HG03354 (cell line): ENCODE measurements around the gene UCKL1.
"Not testable (repeated sequence)": the region's sequence is repeated elsewhere in the genome, so short reads cannot be mapped to it uniquely, and the experiment has no call there.

ENCODE experiments used
- ATAC-seq: cut with Tn5 transposase; IDR thresholded peaks from one replicate; pipeline ENCODE4 v1.9.1; 2021; ENCODE audit warnings: mild to moderate bottlenecking; ENCODE audit not compliant: unreplicated experiment, poor library complexity, severe bottlenecking

Gene UCKL1

DNA sequence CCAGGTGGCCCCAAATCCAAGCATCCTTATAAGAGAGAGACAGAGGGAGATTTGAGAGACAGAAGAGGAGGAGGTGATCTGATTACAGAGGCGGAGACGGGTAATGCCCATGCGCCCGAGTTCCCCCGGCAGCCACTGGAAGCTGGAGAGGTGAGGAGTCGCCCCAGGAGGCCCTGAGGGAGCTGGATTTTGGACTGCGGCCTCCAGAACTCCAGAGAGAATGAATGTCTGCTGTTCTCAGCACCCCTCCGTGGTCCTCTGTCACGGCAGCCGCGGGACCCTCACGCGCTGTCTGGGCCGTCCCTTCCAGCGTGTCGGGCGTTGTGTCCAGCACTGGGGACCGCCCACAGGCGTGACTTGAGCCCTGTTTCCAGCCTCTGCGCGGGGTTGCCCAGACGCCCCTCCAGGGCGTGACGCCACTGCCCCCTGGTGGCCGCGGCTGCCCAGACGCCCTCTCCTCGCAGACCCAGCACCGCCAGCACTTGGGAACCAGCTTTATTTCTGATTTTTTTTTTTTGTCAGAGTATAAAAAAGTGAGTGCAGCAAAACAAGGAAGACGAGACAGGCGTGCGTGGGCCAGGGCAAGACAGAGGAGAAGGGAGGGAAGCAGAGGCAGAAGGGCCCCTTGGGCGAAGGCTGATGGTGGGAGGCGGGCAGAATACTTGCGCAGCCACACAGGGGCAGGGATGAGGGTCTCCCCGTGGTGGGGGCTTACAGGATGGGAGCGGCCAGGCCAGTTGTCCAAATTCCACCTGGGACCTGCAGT is 17.6 kb upstream of the UCKL1 start:
- no peak for ATAC-seq

DNA sequence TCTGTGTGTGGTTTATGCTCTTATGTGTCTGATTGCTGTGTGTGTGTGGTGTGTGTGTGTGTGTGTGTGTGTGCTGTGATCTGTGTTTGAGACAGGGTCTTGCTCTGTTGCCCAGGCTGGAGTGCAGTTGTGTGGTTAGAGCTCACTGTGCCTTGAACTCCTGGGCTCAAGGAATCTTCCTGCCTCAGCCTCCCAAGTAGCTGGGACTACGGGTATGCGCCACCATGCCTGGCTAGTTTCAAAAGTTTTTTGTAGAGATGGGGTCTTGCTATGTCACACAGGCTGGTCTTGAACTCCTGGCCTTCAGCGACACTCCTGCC is 16.9 kb upstream of the UCKL1 start:
- ATAC-seq, result no peak

DNA sequence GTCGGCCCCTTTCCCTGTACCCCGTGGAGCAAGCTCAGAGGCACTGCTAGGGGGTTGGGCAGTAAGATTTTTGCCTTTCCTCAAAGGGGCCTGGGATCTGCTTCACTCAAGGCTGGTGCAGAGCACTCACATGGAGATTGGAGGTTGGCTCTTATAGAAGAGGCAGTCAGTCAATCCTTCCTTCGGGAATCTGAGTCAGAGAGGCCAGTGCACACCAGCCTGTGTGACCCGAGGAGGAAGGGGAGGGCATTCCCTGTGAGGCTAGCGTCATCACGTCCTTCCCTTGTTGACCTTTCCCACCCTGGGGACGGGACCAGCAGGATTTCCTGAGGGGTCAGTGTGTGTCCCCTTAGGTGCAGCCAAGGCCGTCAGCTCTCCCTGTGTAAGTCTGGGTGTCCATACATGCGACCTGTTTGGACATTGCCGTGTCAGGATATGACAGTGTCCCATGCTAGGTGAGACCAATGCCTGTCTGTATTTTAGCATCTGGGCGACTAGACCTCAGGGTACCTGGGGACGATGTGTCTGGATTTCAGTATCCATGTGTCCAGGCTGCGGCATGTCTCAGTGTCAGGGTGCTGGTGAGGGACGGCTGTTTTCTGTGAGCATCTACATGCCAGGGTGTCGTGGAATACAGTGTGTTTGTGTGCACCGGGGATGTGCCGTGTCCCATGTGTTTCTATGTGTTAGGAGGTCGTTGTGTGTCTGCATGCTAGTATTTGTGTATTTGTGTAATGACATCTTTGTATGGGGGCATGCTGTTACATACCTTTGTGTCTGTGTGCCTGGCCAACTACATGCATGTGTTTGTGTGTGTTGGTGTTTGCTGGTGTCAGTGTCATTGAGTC is 16.3 kb upstream of the UCKL1 start:
- ATAC-seq, result no peak

DNA sequence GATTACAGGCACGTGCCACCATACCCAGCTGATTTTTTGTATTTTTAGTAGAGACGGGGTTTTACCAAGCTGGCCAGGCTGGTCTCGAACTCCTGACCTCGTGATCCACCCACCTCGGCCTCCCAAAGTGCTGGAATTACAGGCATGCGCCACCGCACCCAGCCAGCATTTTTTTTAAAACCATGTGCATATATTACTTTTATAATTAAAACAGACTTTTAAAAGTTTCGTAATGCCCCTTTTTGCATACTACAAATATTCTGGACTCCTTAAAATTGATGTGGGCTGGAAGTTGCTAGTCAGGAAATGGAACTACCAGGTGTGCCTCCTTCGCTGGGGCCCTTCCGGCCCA is 15.7 kb upstream of the UCKL1 start:
- not testable (repeated sequence) for ATAC-seq

DNA sequence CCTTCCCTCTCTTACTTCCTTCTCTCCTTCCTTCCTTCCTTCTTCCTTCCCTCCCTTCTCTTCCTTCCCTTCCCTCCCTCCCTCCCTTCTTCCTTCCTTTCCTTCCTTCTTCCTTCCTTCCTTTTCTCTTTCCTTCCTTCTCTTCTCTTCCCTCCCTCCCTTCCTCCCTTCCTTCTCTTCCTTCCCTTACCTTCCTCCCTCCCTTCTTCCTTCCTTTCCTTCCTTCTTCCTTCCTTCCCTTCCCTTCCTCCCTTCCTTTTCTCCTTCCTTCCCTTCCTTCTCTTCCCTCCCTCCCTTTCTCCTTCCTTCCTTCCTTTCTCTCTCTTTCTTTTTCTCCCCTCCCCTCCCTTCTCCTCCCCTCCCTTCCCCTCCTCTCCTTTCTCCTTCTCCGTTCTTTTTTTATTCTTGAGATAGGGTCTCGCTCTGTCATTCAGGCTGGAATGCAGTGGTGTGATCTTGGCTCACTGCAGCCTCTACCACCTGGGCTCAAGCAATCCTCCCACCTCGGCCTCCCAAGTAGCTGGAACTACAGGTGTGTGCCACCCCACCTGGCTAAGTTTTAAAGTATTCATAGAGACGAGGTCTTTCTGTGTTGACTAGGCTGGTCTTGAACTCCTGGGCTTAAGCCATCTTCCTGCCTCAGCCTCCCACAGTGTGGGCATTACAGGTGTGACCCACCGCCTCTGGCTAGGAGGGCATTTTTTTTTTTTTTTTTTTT is 14.7 kb upstream of the UCKL1 start:
- ATAC-seq, result no peak

DNA sequence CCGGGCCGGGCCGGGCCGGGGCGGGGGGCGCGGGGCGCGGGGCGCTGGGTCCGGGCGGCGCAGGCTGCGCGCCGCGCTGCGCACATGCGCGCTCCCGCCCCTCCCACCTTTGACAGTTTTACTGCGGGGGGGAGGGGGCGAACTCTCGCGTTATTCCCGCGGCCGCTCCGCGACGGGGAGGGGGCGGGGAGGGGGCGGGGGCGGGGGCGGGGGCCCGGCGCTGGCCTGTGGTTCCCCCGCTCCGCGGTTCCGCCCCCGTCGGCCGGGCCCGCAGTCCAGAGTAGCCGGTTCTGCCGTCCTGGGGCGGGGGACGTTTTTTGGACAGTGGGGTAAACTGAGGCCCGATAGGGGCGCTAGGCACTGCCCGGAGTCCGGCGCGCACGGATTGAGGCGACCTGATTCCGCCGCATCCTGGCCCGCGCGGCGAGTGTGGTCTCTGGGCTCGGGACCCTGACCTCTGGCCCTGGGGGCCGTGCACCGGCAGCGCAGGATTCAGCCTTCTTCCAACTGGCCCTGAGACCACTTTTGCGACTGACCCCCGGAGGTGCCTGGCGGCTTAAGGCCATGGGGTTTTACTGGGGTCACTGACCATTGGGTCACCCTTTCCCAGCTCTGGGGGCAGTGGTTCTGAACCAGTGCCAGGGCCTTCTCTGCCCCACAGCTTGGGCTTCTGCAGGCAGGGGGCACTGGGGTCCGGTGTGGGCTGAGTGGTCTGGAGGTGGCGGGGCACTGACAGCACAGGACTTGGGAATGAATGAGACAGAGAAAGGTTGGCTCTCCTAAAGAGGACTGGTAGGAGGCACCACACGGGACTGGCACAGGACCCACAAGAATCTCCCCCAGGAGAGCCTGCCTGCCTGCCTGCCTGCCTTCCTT is 13.9 kb upstream of the UCKL1 start, which contains the start of gene ZNF512B:
ZNF512B (minus strand) TSS at position 93 of the 876 bp plus-strand sequence. CDS start 1,980 bp downstream, outside the sequence.
- no peak for ATAC-seq

DNA sequence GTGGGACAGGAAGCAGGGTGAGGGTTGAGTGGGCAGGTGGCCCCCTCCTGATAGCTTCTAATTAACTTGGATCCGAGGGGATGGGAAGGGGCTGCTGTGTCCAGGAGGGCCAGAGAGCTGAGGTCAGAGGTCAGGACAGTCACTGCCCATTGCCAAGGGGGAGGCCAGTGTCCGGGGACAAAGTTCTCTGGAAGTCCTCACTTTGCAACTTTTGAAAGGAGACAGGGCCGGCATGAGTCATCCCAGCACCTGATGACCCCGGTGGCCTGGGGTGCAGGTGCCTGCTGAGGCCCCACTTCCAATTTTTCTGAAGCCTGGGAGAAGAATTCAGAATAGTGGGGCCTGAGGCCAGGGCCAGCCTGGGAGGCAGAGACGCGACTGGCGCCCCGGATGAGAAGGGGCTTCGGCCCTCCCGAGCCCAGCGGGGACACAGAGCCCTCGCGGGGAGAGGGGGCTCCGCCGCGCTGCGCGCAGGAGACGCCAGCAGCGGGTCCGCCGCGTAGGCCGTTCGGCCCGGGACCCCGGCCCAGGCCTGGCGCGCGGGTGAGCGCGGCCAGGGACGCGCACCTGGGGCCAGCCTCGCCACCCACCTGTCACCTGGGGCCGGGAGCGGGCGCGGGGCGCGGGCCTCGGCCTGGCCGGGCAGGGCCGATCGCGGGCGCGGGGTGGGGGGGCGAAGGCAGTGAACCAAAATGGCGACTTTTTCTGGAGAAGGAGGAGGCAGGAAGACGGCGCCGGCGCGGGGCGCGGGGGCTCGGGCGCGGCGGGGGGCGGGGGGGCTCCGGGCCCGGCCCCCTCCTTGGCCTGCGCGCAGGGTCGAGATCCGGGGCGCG is 12.9 kb upstream of the UCKL1 start:
- ATAC-seq, result no peak

DNA sequence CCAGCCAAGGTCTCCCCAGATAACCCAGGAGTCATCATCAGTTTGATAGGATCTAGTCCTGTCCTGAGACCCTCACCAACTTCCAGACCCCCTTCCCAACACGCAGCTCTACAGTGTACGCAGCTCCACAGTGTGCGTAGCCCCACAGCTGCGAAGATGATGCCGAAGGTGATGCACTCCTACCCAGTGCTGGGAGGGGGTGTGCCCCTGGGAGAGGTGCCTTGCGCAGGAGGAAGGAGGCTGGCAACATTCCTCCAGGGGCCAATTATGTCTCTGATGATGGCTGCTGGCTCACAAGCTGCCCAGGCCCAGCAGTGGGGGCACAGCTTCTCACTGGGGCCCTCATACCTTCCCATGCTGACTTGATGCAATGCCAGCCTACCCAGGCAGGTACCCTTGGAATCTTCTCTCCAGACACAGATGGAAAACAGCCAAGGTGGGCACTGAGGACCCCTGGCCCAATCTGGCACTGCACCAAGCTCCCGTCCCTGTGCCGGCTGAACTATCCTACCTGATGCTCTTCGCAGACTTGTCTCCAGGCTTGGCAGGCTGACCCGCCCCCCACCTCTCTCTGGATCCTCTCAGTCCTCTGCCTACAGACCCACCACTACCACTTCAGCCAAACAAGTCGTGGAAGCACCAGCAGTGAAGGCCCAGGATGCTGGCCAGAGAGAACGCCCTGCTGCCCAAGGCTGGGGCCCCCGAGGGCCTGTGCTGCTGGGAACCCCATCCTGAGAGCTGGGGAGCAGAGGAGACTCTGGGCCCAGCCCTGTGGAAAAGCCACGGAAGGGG is 12.1 kb upstream of the UCKL1 start:
- ATAC-seq, result no peak

DNA sequence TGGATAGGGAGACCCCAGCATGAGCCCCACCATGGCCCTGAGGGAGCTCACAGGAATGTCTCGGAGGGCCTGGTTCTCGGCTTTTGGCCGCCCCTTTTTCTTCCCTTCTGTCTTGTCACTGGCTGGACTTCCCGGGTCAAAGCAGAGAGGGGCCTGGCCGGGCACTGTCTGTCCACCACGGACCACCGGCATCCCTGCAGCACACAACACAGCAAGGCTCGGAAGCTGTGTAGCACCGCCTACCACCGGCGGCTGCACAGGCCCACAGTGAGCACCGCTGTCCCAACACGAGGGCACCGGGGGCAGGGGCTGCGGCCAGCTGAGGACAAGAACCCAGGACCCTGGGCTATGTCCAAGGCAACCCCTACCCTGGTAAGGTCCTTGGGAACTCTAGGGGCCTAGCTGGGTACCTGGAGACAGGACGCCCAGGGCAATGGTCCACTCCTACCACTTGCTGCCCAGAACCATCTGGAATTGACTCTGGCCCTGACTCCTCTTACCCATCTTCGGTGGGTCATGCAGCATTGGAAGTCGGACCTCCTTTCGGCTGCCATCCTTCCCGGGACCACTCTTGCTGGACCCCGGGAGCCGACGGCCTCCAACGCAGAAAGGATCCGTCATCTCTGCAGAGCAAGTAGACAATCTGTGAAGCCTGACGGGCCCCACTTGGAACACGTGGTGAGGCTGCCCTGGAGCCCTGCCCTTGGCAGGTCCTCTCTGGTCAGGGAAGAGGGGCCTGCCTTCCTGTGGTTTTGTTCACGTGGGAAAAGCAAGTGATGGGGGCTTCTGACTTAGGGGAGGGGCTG is 11.3 kb upstream of the UCKL1 start:
- ATAC-seq, result no peak

DNA sequence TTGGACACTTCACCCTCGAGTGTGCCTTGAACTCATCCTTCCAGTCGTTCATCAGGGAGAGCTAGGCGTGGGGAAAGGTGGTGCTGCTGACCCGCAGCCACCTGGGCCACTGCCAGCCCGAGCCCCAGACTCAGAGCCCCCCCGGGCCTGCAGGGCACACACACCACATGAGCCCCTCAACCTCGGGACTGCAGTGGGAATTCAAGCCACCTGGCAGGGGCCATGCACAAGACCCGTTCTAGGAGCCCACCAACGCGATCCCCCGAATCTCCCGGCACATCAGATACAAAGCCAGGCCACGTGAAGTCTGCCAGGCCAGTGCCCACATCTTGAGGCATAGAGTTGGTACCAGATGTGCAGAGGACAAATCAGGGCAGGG is 10.7 kb upstream of the UCKL1 start:
- no peak for ATAC-seq

DNA sequence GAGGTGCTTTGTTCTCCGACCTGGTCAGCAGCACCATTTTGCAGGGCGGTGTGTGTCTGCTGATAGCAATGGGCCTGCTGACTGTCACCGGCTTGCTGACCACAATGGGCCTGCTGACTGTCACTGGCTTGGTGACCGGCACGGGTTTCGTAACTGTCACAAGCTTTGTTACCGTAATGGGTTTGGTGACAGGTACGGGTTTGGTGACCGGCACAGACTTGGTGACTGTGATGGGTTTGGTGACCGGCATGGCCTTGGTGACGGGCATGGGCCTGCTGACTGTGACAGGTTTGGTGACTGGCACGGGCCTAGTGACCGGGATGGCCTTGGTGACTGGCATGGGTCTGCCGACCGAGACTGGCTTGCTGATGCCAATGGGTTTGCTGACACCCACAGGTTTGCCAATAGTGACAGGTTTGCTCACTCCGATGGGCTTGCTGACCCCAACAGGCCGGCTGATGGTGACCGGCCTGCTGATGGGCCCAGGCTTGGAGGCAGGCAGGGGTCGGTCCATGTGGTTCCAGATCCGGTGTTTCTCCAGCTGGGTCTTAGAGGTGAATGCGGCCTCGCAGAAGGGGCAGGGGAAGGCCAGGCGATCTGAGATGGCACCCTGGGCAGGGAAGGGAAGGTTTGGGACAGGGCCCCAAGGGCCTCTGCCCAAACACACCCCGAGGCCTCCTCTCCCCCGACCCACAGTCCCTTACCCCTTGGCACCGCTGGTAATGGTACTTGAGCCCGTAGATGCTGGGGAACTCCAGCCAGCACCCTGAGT is 10.1 kb upstream of the UCKL1 start:
- ATAC-seq, result no peak

DNA sequence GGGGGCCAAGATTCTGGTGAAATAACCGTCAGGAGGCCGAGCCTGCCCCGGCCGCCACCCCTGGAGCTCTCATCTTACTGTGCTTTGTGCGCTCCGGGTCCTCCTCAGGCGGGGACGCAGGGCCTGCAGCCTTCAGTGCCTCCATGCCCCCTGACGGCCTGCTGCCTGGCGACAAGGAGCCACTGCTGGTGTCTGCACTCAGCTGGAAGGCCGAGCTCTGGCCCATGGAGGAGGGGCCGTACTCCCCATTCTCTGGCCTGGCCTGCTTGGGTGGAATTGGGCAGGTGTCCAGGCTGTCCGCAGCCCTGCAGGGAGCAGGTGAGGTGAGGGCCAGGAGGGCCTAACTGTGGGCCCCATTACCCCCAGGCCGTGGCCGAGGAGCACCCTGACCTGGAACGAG is 8.2 kb upstream of the UCKL1 start:
- ATAC-seq, result no peak

DNA sequence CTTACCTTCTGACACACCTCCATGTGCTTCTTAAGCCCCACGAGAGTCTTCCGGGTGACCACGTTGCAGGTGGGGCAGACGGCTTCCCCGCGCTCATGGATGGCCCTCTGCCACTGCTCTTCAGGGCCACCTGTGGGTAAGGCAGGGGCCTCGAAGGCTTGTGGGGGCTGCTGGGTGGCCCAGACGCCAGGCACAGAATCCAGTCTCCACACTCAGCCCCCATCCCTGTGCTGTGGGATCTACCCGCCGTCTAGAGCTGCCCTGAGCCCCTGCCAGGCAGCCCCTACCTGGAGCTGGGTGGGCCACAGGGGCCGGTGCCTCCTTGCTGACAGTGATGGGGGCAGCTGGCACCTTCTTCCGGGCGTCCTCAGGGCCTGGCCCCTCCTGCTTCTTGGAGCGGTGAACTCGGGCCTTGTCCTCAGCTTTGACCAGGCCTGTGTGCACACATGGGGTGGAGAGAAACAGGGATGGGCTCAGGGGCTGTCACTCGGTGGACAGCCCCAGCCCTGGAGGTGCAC is 7.6 kb upstream of the UCKL1 start:
- ATAC-seq, result no peak

DNA sequence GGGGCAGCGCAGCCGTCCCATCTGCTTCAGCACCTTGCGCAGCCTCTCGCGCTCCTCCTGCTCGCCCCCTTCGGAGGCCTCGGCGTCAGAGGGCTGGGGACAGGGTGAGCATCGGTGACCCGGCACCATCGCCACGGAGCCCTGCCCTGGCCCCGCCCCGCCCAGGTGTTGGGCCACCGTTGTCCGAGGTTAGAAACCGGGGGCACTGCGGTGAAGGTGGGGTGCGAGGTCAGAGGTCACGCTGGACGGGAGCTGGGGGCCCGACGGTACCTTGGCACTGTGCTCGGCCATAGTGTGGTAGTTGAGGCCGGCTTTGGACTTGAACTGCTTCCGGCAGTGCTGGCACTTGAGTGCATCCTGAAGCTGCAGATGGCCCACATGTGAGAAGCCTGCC is 7.1 kb upstream of the UCKL1 start:
- no peak for ATAC-seq

DNA sequence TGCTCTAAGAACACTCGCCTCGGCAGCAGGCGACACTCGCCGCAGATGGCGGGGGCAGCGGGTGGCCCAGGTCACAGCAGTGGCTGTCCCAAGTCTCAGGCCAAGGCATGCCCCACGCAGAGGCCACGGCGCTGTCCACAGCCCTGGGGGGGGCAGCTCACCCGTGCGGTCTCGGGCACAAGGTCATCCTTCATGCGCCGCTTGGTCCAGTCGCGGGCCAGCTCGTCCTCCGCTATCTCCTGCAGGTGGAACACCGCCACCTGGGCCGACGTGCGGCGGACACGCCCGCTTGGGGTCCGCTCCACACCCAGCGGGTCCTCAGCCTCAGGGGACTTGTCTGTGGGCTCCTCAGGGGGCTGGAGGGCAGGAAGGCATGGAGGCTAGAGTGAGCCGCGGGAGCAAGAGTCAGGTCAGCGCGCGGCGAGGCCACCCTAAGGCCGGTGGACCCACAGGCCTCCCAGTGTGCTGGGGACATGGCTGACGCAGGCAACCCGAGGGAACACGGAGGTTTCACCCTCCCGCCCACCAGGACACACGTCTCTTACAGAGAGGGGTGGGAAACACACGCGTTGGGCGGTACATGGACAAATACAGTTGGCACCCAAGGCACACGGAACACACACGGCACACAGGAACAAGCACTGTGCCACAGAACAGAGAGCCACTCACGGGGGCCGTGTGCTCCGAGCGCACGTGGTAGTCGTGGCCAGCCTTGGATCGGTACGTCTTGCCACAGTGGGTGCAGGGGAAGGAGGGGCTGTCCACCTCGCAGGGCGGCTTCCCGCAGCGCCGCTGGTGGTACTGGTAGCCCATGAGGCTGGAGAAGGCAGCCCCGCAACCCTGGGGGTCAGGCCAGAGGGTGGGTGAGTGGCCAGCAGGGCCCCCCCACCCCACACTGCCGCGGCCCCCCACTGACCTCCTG is 6.5 kb upstream of the UCKL1 start:
- ATAC-seq, result no peak
